ENCODE data around the gene HOXB3.

HOXB3 gene

GRCh38 chr17:48597778-48598631, 8.0 kb upstream of the HOXB3 start:
- DNase-seq (ENCODE audit: low read depth in 2 of 2) = no peak

GRCh38 chr17:48597528-48597777, 7.4 kb upstream of the HOXB3 start:
- DNase-seq (ENCODE audit: low read depth in 2 of 2) = no peak

GRCh38 chr17:48596735-48597527, 6.9 kb upstream of the HOXB3 start:
- no peak for DNase-seq (ENCODE audit: low read depth in 2 of 2)

GRCh38 chr17:48596000-48596734, 6.1 kb upstream of the HOXB3 start:
- DNase-seq (ENCODE audit: low read depth in 2 of 2) = no peak

- no peak for DNase-seq (ENCODE audit: low read depth in 2 of 2)
These were observed 5.4 kb upstream of the HOXB3 start for GRCh38 chr17:48595278-48595999.

- DNase-seq (ENCODE audit: low read depth in 2 of 2) = no peak
These were observed 4.7 kb upstream of the HOXB3 start for GRCh38 chr17:48594538-48595277.

- peak; percentile 75 to 80 for DNase-seq (ENCODE audit: low read depth in 2 of 2)
These were observed 3.9 kb upstream of the HOXB3 start for GRCh38 chr17:48593840-48594537.

GRCh38 chr17:48593126-48593829, 3.2 kb upstream of the HOXB3 start, which contains the start of gene HOXB5:
TSS of gene HOXB5 (minus strand) at chr17:48593779. CDS start at chr17:48593682, 97 bp downstream.
- no peak for DNase-seq (ENCODE audit: low read depth in 2 of 2)

GRCh38 chr17:48592577-48592976, 2.5 kb upstream of the HOXB3 start:
- DNase-seq (ENCODE audit: low read depth in 2 of 2) = no peak

- no peak for DNase-seq (ENCODE audit: low read depth in 2 of 2)
These were observed 2.0 kb upstream of the HOXB3 start for GRCh38 chr17:48592057-48592514.

- DNase-seq (ENCODE audit: low read depth in 2 of 2) = no peak
These were observed 1.4 kb upstream of the HOXB3 start for GRCh38 chr17:48591255-48592056.

GRCh38 chr17:48590607-48591161, 643 bp upstream of the HOXB3 start:
- no peak for DNase-seq (ENCODE audit: low read depth in 2 of 2)

- DNase-seq (ENCODE audit: low read depth in 2 of 2) = no peak
These were observed 796 bp downstream of the HOXB3 start for GRCh38 chr17:48589060-48589830.

GRCh38 chr17:48588528-48588927, 1.5 kb downstream of the HOXB3 start:
- no peak for DNase-seq (ENCODE audit: low read depth in 2 of 2)

GRCh38 chr17:48588074-48588415, 2.0 kb downstream of the HOXB3 start:
- DNase-seq (ENCODE audit: low read depth in 2 of 2) = no peak

GRCh38 chr17:48587276-48588073, 2.6 kb downstream of the HOXB3 start:
- no peak for DNase-seq (ENCODE audit: low read depth in 2 of 2)
